ENCODE measurements around the gene HPN. TPM values are rescaled to one million over a fixed set of nuclear protein-coding genes. Genes with fewer than 3 reads are reported as not detected.

Gene HPN
- total and polyA plus RNA-seq, 10 of the 15 experiments (the other 5 are each of a cell fraction or from before 2014, with no cell fraction given): 0.21 to 0.35 TPM; not detected in 8

GRCh38 chr19:35063940-35064818 is 22.7 kb downstream of the HPN start:
- H3K27ac ChIP-seq (ENCODE audit: control insufficient read depth, insufficient read depth): no peak overlapping the region
- no peak for ATAC-seq
- ChIA-PET SMC1A (ENCODE audit: uncharacterized antibody, unreplicated experiment) (interaction anchor here (1.6 kb wide), 1 partner anchor 73 kb away, joined by 7 read pairs; no protein-coding TSS in a partner anchor), POLR2A (no interaction called here), CTCF (interaction anchor here (0.6 to 1.0 kb wide), 3 partner anchors 21 to 1313 kb away, joined by 4 to 6 read pairs (median 4); no protein-coding TSS in a partner anchor), RAD21 (ENCODE audit: unreplicated experiment) (interaction anchor here (1.2 kb wide), 1 partner anchor 72 kb away, joined by 3 read pairs; no protein-coding TSS in a partner anchor)
- no peaks in the 10 kb centered on the region for H3K9me3 ChIP-seq (replicated peaks; ENCODE audit: control insufficient read depth, insufficient read depth, low read length)
- WGBS (ENCODE audit: insufficient coverage, insufficient replicate concordance, low lambda C conversion rate, missing lambda C conversion rate): 39% methylated on average over 9 of the region's 10 CpGs
- BruUV-seq (replicated peaks): no TSS peak
- FAIRE-seq: no peak
- H3K36me3 ChIP-seq (ENCODE audit: control insufficient read depth in 2 of 2, insufficient read depth in 2 of 2, low read length in 1 of 2): no peaks in the 10 kb centered on the region
- intact Hi-C loops (cut with micrococcal nuclease; ENCODE audit: unreplicated experiment) (no loop called here), in situ Hi-C loops (cut with MboI) (no loop called here)
- no peaks in the 10 kb centered on the region for H3K79me2 ChIP-seq (ENCODE audit: control insufficient read depth, insufficient read depth, low read length)
- H3K9ac ChIP-seq (ENCODE audit: control insufficient read depth, insufficient read depth, low read length): no peak overlapping the region
- no peak overlapping the region for H2AFZ ChIP-seq (ENCODE audit: control insufficient read depth, low read depth, low read length)
- no peak for DNase-seq (ENCODE audit: low read depth, low spot score)
- no peaks in the 10 kb centered on the region for H3K27me3 ChIP-seq (replicated peaks in 1 of 2; ENCODE audit: control insufficient read depth in 2 of 2, insufficient read depth in 2 of 2, low read length in 1 of 2)
- H3K4me3 ChIP-seq: no peak overlapping the region
- H3K4me2 ChIP-seq (ENCODE audit: control insufficient read depth, insufficient read depth): no peak overlapping the region
- H4K20me1 ChIP-seq (ENCODE audit: control insufficient read depth, insufficient read depth): no peaks in the 10 kb centered on the region
- H3K4me1 ChIP-seq (ENCODE audit: control insufficient read depth, insufficient read depth, low read length): peaks cover 4% of the 10 kb centered on the region; the same call in 1 of the 2 replicates
- TF ChIP-seq EED (IDR thresholded peaks at IDR 0.05; ENCODE audit: low read depth) (no peak), CREB1 (IDR thresholded peaks at IDR 0.05; ENCODE audit: low read depth) (no peak), TCF3 (IDR thresholded peaks at IDR 0.05; ENCODE audit: borderline replicate concordance, insufficient read depth, low read depth, low read length) (no peak), BCLAF1 (IDR thresholded peaks at IDR 0.05) (no peak), SREBF2 (IDR thresholded peaks at IDR 0.05; ENCODE audit: low read length) (no peak), YY1 (IDR thresholded peaks at IDR 0.05; ENCODE audit: low read depth, low read length) (no peak), TCF12 (IDR thresholded peaks at IDR 0.05; ENCODE audit: low read depth, low read length) (no peak), CHD2 (IDR thresholded peaks at IDR 0.05; ENCODE audit: borderline replicate concordance, low read depth, low read length) (no peak), RCOR1 (conservative IDR thresholded peaks at IDR 0.05; ENCODE audit: low read depth, low read length) (no peak), NR2C1 (IDR thresholded peaks at IDR 0.05) (no peak)
- TF ChIP-seq, protein P1, sequence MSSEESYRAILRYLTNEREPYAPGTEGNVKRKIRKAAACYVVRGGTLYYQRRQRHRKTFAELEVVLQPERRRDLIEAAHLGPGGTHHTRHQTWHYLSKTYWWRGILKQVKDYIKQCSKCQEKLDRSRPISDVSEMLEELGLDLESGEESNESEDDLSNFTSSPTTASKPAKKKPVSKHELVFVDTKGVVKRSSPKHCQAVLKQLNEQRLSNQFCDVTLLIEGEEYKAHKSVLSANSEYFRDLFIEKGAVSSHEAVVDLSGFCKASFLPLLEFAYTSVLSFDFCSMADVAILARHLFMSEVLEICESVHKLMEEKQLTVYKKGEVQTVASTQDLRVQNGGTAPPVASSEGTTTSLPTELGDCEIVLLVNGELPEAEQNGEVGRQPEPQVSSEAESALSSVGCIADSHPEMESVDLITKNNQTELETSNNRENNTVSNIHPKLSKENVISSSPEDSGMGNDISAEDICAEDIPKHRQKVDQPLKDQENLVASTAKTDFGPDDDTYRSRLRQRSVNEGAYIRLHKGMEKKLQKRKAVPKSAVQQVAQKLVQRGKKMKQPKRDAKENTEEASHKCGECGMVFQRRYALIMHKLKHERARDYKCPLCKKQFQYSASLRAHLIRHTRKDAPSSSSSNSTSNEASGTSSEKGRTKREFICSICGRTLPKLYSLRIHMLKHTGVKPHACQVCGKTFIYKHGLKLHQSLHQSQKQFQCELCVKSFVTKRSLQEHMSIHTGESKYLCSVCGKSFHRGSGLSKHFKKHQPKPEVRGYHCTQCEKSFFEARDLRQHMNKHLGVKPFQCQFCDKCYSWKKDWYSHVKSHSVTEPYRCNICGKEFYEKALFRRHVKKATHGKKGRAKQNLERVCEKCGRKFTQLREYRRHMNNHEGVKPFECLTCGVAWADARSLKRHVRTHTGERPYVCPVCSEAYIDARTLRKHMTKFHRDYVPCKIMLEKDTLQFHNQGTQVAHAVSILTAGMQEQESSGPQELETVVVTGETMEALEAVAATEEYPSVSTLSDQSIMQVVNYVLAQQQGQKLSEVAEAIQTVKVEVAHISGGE (CRISPR knock-in tag; IDR thresholded peaks at IDR 0.05): no peak
- TF ChIP-seq, protein P2, sequence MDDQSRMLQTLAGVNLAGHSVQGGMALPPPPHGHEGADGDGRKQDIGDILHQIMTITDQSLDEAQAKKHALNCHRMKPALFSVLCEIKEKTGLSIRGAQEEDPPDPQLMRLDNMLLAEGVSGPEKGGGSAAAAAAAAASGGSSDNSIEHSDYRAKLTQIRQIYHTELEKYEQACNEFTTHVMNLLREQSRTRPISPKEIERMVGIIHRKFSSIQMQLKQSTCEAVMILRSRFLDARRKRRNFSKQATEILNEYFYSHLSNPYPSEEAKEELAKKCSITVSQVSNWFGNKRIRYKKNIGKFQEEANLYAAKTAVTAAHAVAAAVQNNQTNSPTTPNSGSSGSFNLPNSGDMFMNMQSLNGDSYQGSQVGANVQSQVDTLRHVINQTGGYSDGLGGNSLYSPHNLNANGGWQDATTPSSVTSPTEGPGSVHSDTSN (IDR thresholded peaks at IDR 0.05; ENCODE audit: insufficient replicate concordance, low read depth, low read length): no peak
